Left lung (tissue), 10 donors: ENCODE measurements around the gene PDZD8. TPM values are rescaled to one million over a fixed set of nuclear protein-coding genes. Genes with fewer than 3 reads are reported as not detected.
"Not testable (repeated sequence)": the region's sequence is repeated elsewhere in the genome, so short reads cannot be mapped to it uniquely, and the experiment has no call there.

Source experiments
- ATAC-seq: fragments of 200-7000 bp; cut with Tn5 transposase; one replicate; pipeline ENCODE4 v1.9.1; 2020; ENCODE audit warnings: moderate library complexity
- DNase-seq, 4 donors: peaks; one replicate each; pipeline ENCODE4 v3.0.0-alpha.2; 2013 to 2020
- H3K27ac ChIP-seq, 2 donors: fragments of 200-600 bp; sonication (generic) in 1 of 2; one replicate each; pipeline versions ENCODE4 v1.5.0 to v1.8.0; 2020 to 2021
- H3K27me3 ChIP-seq, 2 donors: fragments of 200-600 bp; sonication (generic) in 1 of 2; one replicate each; pipeline versions ENCODE4 v1.5.0 to v1.8.0; 2020 to 2021
- H3K36me3 ChIP-seq, 2 donors: fragments of 200-600 bp; sonication (generic) in 1 of 2; one replicate each; pipeline versions ENCODE4 v1.5.0 to v1.8.0; 2020 to 2021
- H3K4me1 ChIP-seq, 2 donors: fragments of 200-600 bp; one replicate each; pipeline ENCODE4 v1.8.0; 2021
- H3K4me3 ChIP-seq, 2 donors: fragments of 200-600 bp; sonication (generic) in 1 of 2; one replicate each; pipeline versions ENCODE4 v1.5.0 to v1.8.0; 2020 to 2021; ENCODE audit warnings: mild to moderate bottlenecking in 1 of 2
- H3K9me3 ChIP-seq, 2 donors: fragments of 200-600 bp; sonication (generic) in 1 of 2; one replicate each; pipeline versions ENCODE4 v1.5.0 to v1.8.0; 2020 to 2021
- CTCF ChIP-seq, 2 donors: fragments of 200-600 bp; sonication (generic) in 1 of 2; IDR thresholded peaks; one replicate each; pipeline versions ENCODE4 v1.5.0 to v1.8.0; 2021; ENCODE audit warnings: antibody characterized with exemption in 2 of 2
- intact Hi-C, 2 donors: fragments of 100-400 bp; cut with DNase I; formaldehyde crosslinking; loops; one replicate each; pipeline versions ENCODE4 v1.11.2 to v1.14.2; 2022
- polyA plus RNA-seq, 6 donors: library from polyadenylated mRNA; unstranded; fragments of 120-200 nt; gene quantifications; one replicate each; pipeline ENCODE4 v1.2.1, GENCODE V29; 2013; ENCODE audit not compliant: insufficient read length in 6 of 6
- total RNA-seq, 2 donors: library from RNA; stranded (reverse); fragmentation: NEBNext Ultra II Directional; extraction: Animal tissue kit (Norgen Biotek cat#: 25700); gene quantifications; one replicate each; pipeline ENCODE4 v1.2.1, GENCODE V29; 2021
- donor health status: DM: no; HTN: yes; CAD: no.
- donor health status: DM: no; HTN: no; CAD: no.

PDZD8 gene
- total and polyA plus RNA-seq, 8 donors = 24.2 to 38.2 (median 29.6) TPM

GRCh38 chr10:117300671-117301070, 74.6 kb downstream of the PDZD8 start:
- intact Hi-C loops = no loop called here
- Histone ChIP-seq H3K27me3 (no peaks in the 10 kb centered on the region), H3K27ac (no peak overlapping the region), H3K4me1 (no peaks in the 10 kb centered on the region), H3K9me3 (no peaks in the 10 kb centered on the region), H3K36me3 (no peaks in the 10 kb centered on the region), H3K4me3 (no peak overlapping the region)
- DNase-seq (no peak), ATAC-seq (no peak)
- TF ChIP-seq CTCF (IDR thresholded peaks at IDR 0.05) = no peak

- H3K9me3 ChIP-seq = no peaks in the 10 kb centered on the region
- intact Hi-C loops = no loop called here
- ATAC-seq = no peak
- H3K27ac ChIP-seq = no peak overlapping the region
- H3K4me1 ChIP-seq = no peaks in the 10 kb centered on the region
- H3K27me3 ChIP-seq = no peaks in the 10 kb centered on the region
- no peak for DNase-seq
- no peak for TF ChIP-seq CTCF (IDR thresholded peaks at IDR 0.05)
- H3K4me3 ChIP-seq = no peak overlapping the region
- no peaks in the 10 kb centered on the region for H3K36me3 ChIP-seq
Observed at GRCh38 chr10:117299435-117299834, 75.8 kb downstream of the PDZD8 start.

- DNase-seq (no peak), ATAC-seq (no peak)
- H3K9me3 ChIP-seq = no peaks in the 10 kb centered on the region
- H3K36me3 ChIP-seq = no peaks in the 10 kb centered on the region
- no peak overlapping the region for H3K4me3 ChIP-seq
- intact Hi-C loops = no loop called here
- no peaks in the 10 kb centered on the region for H3K4me1 ChIP-seq
- H3K27ac ChIP-seq = no peak overlapping the region
- TF ChIP-seq CTCF (IDR thresholded peaks at IDR 0.05) = no peak
- no peaks in the 10 kb centered on the region for H3K27me3 ChIP-seq
Observed at GRCh38 chr10:117298219-117298618, 77.0 kb downstream of the PDZD8 start.

GRCh38 chr10:117294735-117295134, 80.5 kb downstream of the PDZD8 start:
- Histone ChIP-seq H3K36me3 (peaks cover 0 to under 1% of the 10 kb centered on the region in 2 donors), H3K9me3 (no peaks in the 10 kb centered on the region), H3K4me1 (no peaks in the 10 kb centered on the region), H3K4me3 (no peak overlapping the region), H3K27me3 (no peaks in the 10 kb centered on the region), H3K27ac (no peak overlapping the region)
- TF ChIP-seq CTCF (IDR thresholded peaks at IDR 0.05) = no peak
- no peak for DNase-seq
- intact Hi-C loops = no loop called here
- ATAC-seq = no peak

- Histone ChIP-seq H3K27ac (no peak overlapping the region), H3K27me3 (no peaks in the 10 kb centered on the region), H3K9me3 (no peaks in the 10 kb centered on the region), H3K36me3 (peaks cover 0 to 6% of the 10 kb centered on the region in 2 donors), H3K4me1 (no peaks in the 10 kb centered on the region), H3K4me3 (no peak overlapping the region)
- no peak for TF ChIP-seq CTCF (IDR thresholded peaks at IDR 0.05)
- intact Hi-C loops = no loop called here
- ATAC-seq (no peak), DNase-seq (no peak)
Observed at GRCh38 chr10:117294039-117294645, 81.1 kb downstream of the PDZD8 start.

- H3K36me3 ChIP-seq = peaks cover 0 to 30% of the 10 kb centered on the region in 2 donors
- H3K4me3 ChIP-seq, ATAC-seq, H3K27ac ChIP-seq, H3K4me1 ChIP-seq, DNase-seq, H3K9me3 ChIP-seq, intact Hi-C loops, H3K27me3 ChIP-seq: not testable (repeated sequence)
Observed at GRCh38 chr10:117290872-117291271, 84.4 kb downstream of the PDZD8 start.
